GM13976 (cell line): Measurements from ENCODE around the gene DRICH1.
"Not testable (repeated sequence)": the region's sequence is repeated elsewhere in the genome, so short reads cannot be mapped to it uniquely, and the experiment has no call there.

Experiments used
- DNase-seq: peaks from one replicate; pipeline ENCODE4 v3.0.0; 2012; ENCODE audit warnings: low spot score
- in situ Hi-C: fragments of 300-500 bp; cut with MboI; formaldehyde crosslinking; loops from one replicate; pipeline ENCODE4 v1.12.0; 2022; ENCODE audit warnings: low sequenced_read_pairs, mixed read lengths, inconsistent platforms; ENCODE audit not compliant: unreplicated experiment
- TF ChIP-seq, protein P1 (sequence below): IDR thresholded peaks from 2 replicates; pipeline ENCODE4 v1.5.1; 2012; ENCODE audit warnings: borderline replicate concordance, mild to moderate bottlenecking; ENCODE audit not compliant: insufficient read depth; ENCODE audit errors: extremely low read depth, missing control alignments, control extremely low read depth

The DRICH1 gene, protein sequence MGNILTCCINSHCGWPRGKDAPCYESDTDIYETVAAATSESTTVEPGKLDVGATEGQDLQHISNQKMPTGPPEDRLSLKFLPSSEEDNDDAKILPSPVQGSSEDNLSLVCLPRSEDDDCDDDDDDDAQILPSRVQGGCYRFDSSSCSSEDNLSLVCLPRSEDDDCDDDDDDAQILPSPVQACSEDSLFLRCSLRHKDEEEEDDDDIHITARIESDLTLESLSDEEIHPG

GRCh38 chr22:23632178-23632577, at the start of gene DRICH1:
TSS of gene DRICH1 (minus strand) at chr22:23632321. CDS start at chr22:23632023, 298 bp downstream.
- TF ChIP-seq, protein P1, sequence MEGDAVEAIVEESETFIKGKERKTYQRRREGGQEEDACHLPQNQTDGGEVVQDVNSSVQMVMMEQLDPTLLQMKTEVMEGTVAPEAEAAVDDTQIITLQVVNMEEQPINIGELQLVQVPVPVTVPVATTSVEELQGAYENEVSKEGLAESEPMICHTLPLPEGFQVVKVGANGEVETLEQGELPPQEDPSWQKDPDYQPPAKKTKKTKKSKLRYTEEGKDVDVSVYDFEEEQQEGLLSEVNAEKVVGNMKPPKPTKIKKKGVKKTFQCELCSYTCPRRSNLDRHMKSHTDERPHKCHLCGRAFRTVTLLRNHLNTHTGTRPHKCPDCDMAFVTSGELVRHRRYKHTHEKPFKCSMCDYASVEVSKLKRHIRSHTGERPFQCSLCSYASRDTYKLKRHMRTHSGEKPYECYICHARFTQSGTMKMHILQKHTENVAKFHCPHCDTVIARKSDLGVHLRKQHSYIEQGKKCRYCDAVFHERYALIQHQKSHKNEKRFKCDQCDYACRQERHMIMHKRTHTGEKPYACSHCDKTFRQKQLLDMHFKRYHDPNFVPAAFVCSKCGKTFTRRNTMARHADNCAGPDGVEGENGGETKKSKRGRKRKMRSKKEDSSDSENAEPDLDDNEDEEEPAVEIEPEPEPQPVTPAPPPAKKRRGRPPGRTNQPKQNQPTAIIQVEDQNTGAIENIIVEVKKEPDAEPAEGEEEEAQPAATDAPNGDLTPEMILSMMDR = no peak
- no peak for DNase-seq
- in situ Hi-C loops = no loop called here

GRCh38 chr22:23681026-23681809, 49.1 kb upstream of the DRICH1 start:
- in situ Hi-C loops = no loop called here
- DNase-seq = no peak
- TF ChIP-seq, protein P1 = no peak

- DNase-seq = no peak
- in situ Hi-C loops = no loop called here
- TF ChIP-seq, protein P1 = no peak
Observed at GRCh38 chr22:23678133-23678532, 46.0 kb upstream of the DRICH1 start.

DNA sequence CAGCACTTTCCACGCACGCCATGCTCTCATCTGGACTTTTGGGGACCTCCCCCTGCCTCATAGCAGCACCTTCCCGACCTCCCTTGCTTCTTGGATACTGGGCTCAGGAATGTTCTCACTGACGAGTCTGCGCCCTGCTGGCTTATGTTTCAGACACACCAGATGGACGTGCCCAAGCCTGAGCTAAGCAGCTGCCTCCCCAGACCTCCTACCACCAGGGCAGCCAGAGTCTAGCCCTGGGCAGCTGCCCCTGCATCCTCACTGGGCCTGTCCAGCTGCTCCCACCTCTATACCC, 45.5 kb upstream of the DRICH1 start:
- in situ Hi-C loops = no loop called here
- no peak for DNase-seq
- TF ChIP-seq, protein P1 = no peak

- DNase-seq, in situ Hi-C loops: not testable (repeated sequence)
Observed at GRCh38 chr22:23676841-23677700, 45.0 kb upstream of the DRICH1 start.

DNA sequence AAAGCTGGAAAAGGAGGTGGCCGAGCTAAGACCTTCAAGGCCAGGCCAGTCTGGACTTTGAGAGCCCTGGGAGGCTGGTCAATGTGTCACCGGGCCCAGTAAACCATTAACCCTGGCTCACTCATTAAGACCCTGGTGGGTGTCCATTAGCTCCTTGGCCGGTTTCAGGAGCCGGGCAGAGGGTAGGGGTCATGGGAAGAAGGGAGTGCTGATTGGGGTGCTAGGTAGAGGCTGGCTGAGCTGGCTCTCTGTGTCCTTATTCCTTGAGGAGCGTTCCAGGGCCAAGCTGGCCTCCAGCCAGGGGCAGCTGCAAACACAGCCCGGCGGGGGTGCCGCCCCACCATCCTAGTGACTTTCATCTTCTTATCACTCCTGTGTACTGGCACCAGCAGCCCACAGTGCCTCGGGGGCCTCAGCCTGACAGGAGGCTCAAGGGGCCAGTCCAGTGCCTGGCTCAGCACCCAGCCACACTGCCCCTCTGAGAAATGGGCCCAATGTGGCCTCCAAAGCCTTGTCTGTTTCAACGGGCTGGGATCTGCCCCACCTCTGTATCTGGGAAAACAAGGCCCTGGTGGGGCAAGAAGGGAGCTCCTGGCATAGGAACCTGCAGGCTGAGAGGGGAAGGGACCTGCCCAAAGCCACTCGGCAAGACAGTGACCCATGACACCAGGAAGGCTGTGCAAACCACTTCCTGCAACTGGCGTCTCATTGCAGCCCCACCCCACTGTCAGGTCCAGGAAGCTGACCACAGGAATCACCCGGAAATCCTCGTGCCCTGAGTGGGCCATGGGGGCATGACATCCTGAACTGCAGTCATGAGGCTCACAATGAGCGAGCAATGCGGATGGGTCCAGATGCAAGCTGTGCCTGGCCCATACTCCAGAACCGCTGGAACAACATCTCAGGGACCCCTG, 43.6 kb upstream of the DRICH1 start:
- TF ChIP-seq, protein P1 = no peak
- no peak for DNase-seq
- in situ Hi-C loops = no loop called here

DNA sequence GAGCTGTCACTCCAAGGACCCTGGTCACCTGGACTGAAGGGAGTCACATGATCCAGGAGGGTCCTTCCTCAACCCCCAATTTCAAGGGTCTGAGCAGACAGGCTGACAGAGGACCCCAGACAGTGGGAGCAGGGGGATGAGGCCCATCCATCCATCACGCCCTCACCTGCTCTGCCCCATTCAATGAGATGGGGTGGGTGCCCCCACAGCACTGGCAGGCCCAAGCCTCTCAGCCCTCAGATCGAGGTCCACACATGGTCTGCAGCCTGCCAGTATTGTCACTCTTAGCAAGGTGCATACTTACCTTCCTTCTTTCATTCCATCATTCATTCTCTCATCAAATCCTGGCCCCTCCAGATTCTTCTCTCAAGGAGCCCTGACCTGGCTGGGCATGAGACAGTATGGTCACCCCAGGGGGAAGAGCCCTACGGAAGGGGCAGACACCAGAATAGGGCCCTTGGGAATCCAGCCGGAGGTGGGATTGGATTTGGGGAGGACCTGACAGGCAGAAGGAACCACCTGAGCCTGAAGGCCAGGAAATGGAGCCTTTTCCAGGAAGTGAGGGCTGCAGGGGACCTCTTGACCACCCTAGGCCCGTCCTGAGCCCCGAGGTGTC, 42.9 kb upstream of the DRICH1 start:
- in situ Hi-C loops, DNase-seq: not testable (repeated sequence)
